HG03521 (cell line): ENCODE results near the gene NOLC1.

ENCODE experiments used
- ATAC-seq: cut with Tn5 transposase; IDR thresholded peaks from one replicate; pipeline ENCODE4 v1.9.1; 2021; ENCODE audit warnings: mild to moderate bottlenecking, moderate library complexity; ENCODE audit not compliant: unreplicated experiment

Gene NOLC1

DNA sequence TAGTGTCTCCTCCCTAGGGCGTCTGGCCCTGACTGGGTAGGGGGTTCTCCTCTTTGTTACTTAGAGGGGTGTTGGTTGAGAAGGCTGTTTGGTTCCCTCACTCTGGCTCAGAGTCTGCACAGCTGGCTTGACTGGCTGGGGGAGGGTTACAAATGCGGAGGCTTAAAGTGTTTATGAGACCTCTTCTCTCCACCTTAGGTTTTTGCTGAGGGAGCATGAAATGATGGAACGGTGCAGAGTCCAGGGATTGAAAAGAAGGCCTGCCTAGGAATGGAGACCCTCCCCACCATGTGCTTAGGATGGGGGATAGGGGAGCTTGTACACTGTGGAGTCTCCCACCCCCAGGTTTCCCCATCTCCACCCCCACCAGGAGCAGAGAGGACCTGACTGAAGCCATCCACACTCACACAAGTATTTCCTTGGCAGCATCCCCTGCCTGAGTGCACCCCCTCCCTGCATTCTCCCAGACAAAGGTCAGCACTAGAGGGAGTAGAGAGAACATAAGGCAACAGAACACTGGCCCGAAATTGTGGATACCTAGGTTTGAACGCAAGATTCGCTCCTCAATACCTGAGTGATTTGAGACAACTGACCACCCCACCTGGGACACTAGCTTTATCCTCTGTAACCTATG, 30.3 kb upstream of the NOLC1 start:
- no peak for ATAC-seq

GRCh38 chr10:102122450-102122849, 29.7 kb upstream of the NOLC1 start:
- no peak for ATAC-seq

- no peak for ATAC-seq
Observed at GRCh38 chr10:102123223-102123622, 29.0 kb upstream of the NOLC1 start.

DNA sequence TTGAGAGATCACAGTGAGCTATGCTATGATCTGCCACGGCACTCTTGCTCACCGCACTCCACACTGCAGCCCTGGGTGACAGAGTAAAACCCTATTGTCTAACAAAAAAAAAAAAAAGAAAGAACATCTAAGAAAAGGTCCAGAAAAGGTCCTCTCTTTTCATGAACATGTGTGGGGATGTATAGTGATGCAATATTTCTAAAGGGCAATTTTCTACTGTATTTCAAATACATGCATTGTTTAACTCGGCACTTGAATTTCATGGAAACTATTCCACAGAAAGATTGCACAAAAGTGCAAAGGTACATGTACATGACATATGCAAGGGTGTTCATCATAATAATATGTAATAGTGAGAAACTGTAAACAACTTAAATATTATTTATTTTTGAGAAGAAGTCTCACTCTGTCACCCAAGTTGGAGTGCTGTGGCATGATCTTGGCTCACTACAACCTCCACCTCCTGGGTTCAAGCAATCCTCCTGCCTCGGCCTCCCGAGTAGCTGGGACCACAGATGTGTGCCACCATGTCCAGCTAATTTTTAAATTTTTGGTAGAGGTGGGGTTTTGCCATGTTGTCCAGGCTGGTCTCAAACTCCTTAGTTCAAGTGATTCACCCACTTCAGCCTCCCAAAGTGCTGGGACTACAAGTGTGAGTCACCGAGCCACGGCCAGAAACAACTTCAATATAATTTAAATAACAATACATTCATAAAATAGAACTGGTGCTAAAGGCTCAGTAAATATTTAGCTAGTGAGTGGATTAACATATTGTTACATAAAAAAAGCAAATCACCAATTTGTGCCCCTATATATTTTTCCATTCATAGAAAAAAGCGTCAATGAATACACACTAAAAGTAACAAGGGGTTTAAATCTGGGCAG, 20.7 kb upstream of the NOLC1 start:
- no peak for ATAC-seq

DNA sequence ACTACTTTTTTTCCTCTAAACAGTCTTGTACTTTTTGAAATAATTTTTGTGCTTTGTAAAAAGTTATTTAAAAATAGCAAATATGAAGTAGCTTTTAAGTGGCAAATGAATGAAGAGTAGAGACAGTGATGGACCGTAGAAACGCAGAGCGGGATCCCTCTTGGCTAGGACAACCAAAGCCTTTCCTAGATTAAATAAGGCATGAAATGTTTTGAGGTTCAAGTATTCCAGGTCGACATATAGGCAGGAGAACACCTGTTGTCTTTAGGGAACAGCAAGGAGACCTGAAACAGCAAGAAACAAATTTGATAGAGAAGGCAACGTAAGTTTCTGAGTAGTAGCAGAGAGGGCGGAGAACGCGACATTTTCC, 20.0 kb upstream of the NOLC1 start:
- ATAC-seq: no peak

GRCh38 chr10:102132563-102133372, 19.4 kb upstream of the NOLC1 start, which contains the start of gene PPRC1:
TSS of gene PPRC1 (plus strand) at chr10:102133040. CDS start at chr10:102133069, 29 bp downstream.
- ATAC-seq: peak; percentile 85

GRCh38 chr10:102133373-102134195, 18.6 kb upstream of the NOLC1 start:
- no peak for ATAC-seq

- no peak for ATAC-seq
Observed at GRCh38 chr10:102134416-102134815, 17.8 kb upstream of the NOLC1 start.

DNA sequence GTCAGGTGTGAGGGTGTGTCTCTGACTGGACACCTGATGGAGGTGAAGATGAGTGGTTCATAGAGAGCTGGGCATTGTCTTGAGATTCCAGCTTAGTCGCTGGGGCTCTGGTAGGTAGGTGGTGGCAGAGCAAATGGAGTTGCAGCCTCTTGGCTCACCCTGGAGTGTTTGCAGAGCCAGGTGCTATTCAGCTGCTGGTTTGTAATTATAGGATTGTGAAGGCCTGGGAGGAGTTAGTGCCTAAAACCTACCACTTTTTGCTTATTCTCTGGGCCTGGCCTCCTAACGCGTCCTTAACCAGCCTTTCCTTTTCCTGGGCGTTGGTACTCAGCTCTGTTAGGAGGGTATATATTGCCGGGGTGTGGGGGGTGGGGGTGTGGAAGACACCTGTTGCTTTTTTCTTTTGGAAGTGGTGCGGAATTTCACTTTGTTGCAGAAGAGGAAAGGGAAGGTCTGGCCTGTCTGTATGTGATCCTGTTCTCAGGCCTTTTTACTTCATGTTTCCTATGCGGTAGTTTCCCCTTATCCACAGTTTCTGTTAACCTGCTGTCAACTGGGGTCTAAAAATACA, 16.1 kb upstream of the NOLC1 start:
- no peak for ATAC-seq

DNA sequence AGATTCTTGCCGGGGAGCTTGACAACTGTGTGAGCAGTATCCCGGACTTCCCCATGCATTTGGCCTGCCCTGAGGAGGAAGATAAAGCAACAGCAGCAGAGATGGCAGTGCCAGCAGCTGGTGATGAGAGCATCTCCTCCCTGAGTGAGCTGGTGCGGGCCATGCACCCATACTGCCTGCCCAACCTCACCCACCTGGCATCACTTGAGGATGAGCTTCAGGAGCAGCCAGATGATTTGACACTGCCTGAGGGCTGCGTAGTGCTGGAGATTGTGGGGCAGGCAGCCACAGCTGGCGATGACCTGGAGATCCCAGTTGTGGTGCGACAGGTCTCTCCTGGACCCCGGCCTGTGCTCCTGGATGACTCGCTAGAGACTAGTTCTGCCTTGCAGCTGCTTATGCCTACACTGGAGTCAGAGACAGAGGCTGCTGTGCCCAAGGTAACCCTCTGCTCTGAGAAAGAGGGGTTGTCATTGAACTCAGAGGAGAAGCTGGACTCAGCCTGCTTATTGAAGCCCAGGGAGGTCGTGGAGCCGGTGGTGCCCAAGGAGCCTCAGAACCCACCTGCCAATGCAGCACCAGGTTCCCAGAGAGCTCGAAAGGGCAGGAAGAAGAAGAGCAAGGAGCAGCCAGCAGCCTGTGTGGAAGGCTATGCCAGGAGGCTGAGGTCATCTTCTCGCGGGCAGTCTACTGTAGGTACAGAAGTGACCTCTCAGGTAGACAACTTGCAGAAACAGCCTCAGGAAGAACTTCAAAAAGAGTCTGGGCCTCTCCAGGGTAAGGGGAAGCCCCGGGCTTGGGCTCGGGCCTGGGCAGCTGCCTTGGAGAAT, 12.7 kb upstream of the NOLC1 start:
- no peak for ATAC-seq

DNA sequence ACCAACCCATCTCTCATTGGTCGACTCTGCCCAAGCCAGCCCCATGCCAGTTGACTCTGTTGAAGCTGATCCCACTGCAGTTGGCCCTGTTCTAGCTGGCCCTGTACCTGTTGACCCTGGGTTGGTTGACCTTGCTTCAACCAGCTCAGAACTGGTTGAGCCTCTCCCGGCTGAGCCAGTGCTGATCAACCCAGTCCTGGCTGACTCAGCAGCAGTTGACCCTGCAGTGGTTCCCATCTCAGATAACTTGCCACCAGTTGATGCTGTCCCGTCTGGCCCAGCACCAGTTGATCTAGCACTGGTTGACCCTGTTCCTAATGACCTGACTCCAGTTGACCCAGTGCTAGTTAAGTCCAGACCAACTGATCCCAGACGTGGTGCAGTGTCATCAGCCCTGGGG, 12.0 kb upstream of the NOLC1 start:
- ATAC-seq: no peak

DNA sequence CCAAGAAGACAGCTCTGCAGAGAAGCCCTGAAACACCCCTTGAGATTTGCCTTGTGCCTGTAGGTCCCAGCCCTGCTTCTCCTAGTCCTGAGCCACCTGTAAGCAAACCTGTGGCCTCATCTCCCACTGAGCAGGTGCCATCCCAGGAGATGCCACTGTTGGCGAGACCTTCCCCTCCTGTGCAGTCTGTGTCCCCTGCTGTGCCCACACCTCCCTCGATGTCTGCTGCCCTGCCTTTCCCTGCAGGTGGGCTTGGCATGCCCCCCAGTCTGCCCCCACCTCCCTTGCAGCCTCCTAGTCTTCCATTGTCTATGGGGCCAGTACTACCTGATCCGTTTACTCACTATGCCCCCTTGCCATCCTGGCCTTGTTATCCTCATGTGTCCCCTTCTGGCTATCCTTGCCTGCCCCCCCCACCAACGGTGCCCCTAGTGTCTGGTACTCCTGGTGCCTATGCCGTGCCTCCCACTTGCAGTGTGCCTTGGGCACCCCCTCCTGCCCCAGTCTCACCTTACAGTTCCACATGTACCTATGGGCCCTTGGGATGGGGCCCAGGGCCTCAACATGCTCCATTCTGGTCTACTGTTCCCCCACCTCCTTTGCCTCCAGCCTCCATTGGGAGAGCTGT, 11.2 kb upstream of the NOLC1 start:
- ATAC-seq: no peak

DNA sequence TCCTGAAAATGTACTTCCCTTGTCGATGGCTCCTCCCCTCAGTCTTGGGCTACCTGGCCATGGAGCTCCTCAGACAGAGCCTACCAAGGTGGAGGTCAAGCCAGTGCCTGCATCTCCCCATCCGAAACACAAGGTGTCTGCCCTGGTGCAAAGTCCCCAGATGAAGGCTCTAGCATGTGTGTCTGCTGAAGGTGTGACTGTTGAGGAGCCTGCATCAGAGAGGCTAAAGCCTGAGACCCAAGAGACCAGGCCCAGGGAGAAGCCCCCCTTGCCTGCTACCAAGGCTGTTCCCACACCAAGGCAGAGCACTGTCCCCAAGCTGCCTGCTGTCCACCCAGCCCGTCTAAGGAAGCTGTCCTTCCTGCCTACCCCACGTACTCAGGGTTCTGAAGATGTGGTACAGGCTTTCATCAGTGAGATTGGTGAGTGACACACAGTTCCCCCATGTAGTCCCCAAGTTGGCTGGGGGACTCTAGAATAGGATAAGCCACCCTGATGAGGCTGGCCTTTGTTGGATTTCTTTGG, 10.5 kb upstream of the NOLC1 start:
- ATAC-seq: no peak

GRCh38 chr10:102146971-102147428, 5.2 kb upstream of the NOLC1 start:
- ATAC-seq: no peak

DNA sequence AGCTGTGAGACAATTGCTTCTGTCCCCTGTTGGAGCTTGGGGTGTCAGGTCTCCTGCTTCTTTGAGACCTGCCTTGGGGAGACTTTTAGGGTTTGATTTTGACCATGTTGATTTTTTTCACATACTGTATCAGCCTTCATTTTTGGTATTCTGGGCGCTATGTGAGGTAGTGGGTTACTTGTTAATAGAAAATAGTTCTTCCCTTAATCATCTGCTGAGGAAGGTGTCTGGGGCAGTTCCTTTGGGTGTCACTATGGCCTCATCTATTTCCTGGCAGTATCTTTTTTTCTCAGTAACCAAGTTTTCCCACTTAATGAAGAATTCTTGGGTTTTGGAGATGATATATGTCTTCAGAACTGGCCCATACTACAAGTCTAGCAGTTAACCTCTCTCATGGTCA, 4.6 kb upstream of the NOLC1 start:
- no peak for ATAC-seq

DNA sequence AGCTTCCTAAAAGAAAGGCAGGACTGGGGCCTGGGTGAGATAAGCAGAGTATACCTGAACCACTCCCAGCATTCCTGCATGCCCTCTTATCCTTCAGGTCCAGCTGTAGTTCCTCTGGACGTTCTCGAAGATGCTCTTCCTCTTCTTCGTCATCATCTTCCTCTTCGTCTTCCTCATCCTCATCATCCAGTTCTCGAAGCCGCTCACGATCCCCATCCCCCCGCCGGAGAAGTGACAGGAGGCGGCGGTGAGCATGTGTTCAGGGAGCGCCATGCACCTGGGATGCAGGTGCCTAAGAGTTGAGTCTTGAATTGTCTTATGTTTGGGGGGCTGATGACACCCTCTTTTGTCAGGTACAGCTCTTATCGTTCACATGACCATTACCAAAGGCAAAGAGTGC, 3.9 kb upstream of the NOLC1 start:
- no peak for ATAC-seq

DNA sequence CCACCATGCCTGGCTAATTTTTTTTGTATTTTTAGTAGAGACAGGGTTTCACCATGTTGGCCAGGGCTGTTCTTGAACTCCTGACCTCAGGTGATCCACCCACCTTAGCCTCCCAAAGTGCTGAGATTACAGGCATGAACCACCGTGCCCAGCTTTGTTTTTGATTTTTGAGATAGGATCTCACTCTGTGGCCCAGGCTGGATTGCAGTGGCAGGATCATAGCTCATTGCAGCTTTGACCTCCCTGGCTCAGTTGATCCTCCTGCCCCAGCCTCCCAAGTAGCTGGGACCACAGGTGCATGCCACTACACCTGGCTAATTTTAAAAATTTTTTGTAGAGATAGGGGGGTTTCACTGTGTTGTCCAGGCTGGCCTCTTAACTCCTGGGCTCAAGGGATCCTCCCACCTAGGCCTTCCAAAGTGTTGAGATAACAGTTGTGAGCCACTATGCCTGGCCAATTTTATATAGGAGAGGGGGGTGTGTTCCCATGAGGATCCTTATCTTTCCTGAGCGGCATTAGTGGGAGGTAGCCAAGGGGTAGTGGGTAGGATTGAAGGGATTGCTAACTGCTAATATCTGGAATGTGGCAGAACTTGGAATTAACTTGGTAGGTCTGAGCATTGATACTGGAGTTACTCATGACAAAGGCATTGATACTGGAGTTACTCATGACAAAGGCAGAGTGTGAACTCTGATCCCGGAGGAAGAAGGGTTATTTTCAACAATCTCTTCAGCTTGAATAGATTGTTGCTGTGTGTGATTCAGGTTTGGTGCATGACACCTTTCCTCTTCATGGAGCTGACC, 1.0 kb upstream of the NOLC1 start:
- ATAC-seq: no peak

DNA sequence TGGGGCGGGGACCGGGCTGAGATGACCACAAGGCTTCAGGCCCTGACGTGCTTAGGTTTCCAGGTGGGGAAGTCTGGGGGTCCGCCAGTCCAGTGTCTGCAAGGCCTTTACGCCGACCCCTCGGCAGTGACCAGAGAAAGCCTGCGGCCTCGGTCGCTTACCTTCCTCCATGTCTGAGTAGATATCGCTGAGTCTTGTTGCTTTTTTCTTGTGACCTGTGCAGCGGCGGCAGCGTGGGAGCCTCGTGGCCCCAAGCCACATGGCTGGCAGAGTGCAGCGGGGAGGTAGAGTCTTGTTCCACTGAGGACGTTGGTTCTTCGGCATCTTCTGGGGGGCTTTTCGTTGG, 329 bp downstream of the NOLC1 start:
- ATAC-seq: peak; percentile 28
